PC-9 (cell line): ENCODE results near the gene MPPED2.

Source experiments
- CTCF ChIP-seq: fragments of 200-600 bp; sonication (generic); conservative IDR thresholded peaks from 2 replicates; pipeline ENCODE4 v1.6.1; 2017; ENCODE audit warnings: mixed run types, antibody characterized with exemption, mild to moderate bottlenecking, moderate library complexity
- EZH2 ChIP-seq: fragments of 200-600 bp; sonication (generic); IDR thresholded peaks from 2 replicates; pipeline ENCODE4 v1.8.0; 2017; ENCODE audit warnings: antibody characterized with exemption, low read depth

DNA sequence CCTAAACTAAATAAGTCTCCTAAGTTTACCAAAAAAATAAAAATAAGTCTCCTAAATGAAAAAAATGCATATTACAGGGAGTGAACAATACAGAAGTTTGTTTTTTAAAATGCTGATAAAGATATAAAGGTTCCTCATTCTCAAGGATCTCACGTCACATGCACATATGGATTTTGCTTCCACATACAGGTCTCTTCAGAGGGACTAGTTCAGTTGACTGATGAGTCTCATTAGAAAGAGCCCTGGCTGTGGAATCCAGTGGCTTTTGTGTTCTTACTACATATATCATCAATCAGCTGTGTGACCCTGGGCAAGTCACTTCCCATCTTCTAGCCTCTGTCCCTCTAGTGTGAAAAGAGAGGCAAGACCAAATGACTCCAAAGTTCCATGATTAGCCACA, 43.1 kb downstream of the MPPED2 start:
- TF ChIP-seq CTCF (no peak), EZH2 (no peak)
